Measurements from ENCODE around the gene CPSF2.
A peak's percentile ranks its signal among the peaks of the same experiment; 100 is the strongest.

Gene CPSF2

DNA sequence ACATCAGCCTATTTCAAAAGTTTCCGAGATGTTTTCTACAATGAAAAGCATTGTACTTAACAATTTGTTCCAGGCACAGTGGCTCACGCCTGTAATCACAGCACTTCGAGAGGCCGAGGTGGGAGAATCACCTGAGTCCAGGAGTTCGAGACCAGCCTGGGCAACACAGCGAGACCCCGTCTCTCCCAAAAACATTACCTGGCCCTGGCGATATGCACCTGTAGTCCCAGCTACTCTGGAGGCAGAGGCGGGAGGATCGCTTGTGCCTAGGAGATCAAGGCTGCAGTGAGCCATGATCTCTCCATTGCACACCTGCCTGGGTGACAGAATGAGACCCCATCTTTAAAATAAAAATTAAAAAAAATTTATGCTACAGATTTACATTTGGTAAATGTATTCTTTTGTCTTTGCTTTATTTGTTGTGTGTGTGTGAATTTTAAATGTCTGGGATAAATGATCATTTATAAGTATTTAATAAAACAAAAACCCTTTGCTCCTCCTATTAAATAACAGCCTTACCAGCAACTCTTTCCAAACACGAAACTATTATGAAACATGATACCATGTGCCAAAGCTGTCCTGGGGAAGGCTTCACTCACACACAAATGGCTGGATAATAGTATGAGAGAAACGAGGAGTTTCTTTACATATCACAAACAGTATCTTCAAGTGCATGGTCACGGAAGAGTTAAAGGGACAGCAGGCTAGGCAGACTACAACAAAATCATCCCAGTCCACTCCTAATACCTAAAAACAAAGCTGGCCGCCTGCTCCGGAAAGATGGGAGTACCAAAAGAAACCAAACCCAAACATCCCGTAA, 16.5 kb upstream of the CPSF2 start:
- TF ChIP-seq, protein P1, sequence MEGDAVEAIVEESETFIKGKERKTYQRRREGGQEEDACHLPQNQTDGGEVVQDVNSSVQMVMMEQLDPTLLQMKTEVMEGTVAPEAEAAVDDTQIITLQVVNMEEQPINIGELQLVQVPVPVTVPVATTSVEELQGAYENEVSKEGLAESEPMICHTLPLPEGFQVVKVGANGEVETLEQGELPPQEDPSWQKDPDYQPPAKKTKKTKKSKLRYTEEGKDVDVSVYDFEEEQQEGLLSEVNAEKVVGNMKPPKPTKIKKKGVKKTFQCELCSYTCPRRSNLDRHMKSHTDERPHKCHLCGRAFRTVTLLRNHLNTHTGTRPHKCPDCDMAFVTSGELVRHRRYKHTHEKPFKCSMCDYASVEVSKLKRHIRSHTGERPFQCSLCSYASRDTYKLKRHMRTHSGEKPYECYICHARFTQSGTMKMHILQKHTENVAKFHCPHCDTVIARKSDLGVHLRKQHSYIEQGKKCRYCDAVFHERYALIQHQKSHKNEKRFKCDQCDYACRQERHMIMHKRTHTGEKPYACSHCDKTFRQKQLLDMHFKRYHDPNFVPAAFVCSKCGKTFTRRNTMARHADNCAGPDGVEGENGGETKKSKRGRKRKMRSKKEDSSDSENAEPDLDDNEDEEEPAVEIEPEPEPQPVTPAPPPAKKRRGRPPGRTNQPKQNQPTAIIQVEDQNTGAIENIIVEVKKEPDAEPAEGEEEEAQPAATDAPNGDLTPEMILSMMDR (IDR thresholded peaks at IDR 0.05; ENCODE audit: insufficient read depth, low read depth, low read length, missing control alignments), result no peak
- H3K4me3 ChIP-seq (ENCODE audit: low read length), result peak overlapping the region; percentile 96
- peak; percentile 52 for DNase-seq (ENCODE audit: low read depth)

DNA sequence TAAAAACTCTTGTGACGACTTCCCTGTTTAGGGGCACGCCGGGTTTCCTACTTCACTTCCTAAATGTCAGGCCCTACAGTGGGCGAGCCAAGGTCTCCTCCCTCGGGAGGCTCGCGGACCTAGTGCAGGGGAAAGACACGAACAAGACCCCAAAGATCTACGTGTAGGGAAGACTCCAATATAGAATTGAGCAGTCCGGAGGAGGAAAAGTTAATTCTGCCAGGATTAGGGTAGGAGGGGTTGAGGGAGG, 16.0 kb upstream of the CPSF2 start:
- peak; percentile 48 for DNase-seq (ENCODE audit: low read depth)
- TF ChIP-seq, protein P1 (IDR thresholded peaks at IDR 0.05; ENCODE audit: insufficient read depth, low read depth, low read length, missing control alignments), result no peak
- peak overlapping the region; percentile 96 for H3K4me3 ChIP-seq (ENCODE audit: low read length)

DNA sequence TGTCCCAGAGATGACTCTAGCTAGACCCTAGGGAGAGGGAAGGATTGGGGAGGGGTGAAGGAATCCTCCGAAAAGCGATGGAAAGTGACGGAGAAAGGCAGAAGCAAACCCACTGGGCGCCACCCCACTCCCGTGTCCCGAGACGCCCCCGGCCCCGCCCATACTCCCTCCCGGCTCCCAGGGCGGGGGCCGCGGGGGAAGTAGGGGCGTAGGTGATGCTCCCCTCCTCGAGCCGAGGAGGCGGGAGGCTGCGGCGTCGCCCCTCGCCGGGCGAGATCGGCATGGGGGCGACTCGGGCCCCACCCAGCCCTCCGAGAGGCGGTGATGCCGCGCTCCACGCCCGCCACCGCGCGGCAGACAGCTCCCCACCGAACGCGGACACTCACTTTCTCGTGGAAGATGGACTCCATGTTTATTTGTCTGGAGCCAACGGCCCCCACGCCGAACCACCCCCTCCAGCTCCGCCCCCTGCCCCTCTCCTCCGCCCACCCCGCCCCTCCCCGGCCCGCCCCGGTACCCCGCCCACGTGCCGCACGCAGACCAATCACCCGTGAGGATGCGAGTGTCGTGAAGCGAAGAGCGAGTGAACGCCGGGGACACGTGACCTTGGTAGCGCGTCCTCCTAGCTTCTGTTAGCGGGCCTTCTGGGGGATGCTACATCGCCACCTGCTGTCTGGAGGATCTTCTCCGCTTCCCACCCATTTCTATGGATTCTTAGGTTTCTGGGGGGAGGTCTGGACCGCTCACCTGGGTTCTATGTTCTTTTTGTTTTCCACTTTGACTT, 15.4 kb upstream of the CPSF2 start, which contains the start of gene ATXN3:
Gene ATXN3, minus strand, starts transcription at position 440 of the 784 bp plus-strand sequence. Its CDS starts 30 bp downstream, at position 410.
- peak; percentile 99 for DNase-seq (ENCODE audit: low read depth)
- TF ChIP-seq, protein P1 (IDR thresholded peaks at IDR 0.05; ENCODE audit: insufficient read depth, low read depth, low read length, missing control alignments), result peak; percentile 83
- H3K4me3 ChIP-seq (ENCODE audit: low read length), result peak within 1 kb of the TSS; percentile 96

DNA sequence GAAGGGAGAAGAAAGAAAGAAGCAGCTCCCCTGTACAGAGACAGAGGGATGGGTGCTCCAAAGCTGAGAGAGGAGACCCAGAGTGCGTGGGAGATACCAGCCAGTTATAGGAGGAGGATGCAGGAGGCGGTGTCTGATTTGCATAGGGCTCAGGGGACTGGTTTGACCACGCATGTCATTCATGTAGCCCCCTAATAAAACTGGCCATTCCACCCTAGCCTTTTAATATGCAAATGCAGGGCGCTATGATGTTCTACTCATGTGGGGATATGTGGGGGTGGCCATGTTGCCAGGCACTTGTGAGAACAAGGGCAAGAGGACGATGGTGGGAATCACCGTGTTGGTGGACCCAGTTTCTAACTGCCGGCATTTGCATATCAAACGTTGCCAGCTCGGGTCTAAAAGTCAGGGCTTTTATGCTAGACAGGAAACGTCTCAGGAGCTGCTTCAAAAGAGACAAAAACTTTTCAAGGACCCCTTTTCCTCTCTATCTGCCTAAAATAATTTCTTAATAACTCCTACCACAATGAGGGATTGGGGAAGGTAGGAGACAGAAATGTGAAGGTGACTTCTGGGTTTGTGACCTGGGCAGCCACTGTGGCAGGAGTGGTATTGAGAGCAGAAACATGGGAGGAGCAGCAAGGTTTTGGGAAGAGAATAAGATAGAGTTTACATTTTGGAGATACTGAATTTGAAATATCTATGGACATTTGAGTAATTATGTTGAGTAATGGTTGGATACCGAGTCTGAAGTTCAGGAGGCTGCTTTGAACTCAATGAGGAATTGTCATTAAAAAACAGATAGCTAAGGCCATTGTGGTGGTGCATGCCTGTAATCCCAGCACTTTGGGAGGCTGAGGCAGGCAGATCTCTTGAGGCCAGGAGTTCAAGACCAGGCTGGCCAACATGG, 13.2 kb upstream of the CPSF2 start:
- H3K4me3 ChIP-seq (ENCODE audit: low read length), result no peak overlapping the region
- DNase-seq (ENCODE audit: low read depth), result no peak
- TF ChIP-seq, protein P1 (IDR thresholded peaks at IDR 0.05; ENCODE audit: insufficient read depth, low read depth, low read length, missing control alignments), result no peak

DNA sequence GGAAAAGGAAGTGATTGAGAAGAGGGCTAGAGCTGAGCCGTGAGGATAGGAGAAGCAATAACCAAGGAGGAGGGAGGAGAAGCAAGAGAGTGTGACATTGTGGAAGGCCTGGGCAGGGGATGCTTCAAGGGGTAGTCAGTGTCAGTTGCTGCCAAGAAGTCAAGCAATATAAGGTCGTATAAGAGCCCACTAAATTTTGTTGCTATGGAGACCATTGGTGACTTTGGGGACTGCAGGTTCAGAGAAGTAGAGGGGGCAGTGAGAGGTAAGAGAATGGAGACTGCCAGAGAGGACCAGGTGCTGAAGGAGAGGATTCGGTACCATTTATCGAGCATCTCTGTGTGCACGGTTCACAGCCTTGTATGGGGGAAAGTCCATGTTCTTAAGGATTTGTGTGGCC, 12.3 kb upstream of the CPSF2 start:
- no peak overlapping the region for H3K4me3 ChIP-seq (ENCODE audit: low read length)

GRCh38 chr14:92121207-92121669, 531 bp upstream of the CPSF2 start:
- H3K4me3 ChIP-seq (ENCODE audit: low read length), result peak overlapping the region; percentile 98
- TF ChIP-seq, protein P1 (IDR thresholded peaks at IDR 0.05; ENCODE audit: insufficient read depth, low read depth, low read length, missing control alignments), result no peak
- peak; percentile 43 for DNase-seq (ENCODE audit: low read depth)

More for the DNA sequence above, 12.3 kb upstream of the CPSF2 start:
- no peak for DNase-seq (ENCODE audit: low read depth)
- TF ChIP-seq, protein P1 (IDR thresholded peaks at IDR 0.05; ENCODE audit: insufficient read depth, low read depth, low read length, missing control alignments), result no peak
